ENCODE results near the gene HRH4. TPM values are rescaled to one million over a fixed set of nuclear protein-coding genes. Genes with fewer than 3 reads are reported as not detected.

The HRH4 gene
- total RNA-seq, 2 donors from 2014 or later, result 2.5 TPM; not detected in 1

DNA sequence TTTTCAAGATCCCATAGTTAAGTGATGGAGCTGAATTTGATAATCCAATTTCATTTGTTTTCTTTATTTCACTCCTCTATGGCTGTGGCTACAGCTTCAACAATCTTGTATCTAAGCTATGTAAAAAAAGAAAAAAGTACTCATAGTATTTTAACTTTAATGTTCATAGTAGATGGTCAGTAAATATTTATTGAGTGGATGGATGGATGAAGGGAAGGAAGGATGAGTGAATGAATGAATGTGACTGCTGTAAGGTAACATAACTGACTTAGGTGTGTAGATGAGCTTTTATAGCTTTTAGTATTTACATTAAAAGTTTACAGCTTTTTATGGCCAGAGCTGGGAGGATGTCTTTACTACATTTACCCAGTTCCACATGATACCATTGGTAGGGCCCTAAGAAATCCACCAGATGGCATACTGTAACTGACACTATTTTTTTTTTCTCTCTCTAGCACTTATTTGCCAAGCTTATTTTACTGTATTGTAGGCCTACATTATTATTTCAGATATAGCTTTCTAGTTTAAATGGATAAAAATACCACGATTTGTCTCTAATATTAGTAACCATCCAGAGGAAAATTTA lies 13.4 kb upstream of the HRH4 start:
- DNase-seq (ENCODE audit: low spot score), result no peak
- no peak overlapping the region for H3K4me3 ChIP-seq
- no peaks in the 10 kb centered on the region for H3K27me3 ChIP-seq (replicated peaks; ENCODE audit: insufficient read depth)
- TF ChIP-seq, protein P1, sequence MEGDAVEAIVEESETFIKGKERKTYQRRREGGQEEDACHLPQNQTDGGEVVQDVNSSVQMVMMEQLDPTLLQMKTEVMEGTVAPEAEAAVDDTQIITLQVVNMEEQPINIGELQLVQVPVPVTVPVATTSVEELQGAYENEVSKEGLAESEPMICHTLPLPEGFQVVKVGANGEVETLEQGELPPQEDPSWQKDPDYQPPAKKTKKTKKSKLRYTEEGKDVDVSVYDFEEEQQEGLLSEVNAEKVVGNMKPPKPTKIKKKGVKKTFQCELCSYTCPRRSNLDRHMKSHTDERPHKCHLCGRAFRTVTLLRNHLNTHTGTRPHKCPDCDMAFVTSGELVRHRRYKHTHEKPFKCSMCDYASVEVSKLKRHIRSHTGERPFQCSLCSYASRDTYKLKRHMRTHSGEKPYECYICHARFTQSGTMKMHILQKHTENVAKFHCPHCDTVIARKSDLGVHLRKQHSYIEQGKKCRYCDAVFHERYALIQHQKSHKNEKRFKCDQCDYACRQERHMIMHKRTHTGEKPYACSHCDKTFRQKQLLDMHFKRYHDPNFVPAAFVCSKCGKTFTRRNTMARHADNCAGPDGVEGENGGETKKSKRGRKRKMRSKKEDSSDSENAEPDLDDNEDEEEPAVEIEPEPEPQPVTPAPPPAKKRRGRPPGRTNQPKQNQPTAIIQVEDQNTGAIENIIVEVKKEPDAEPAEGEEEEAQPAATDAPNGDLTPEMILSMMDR (IDR thresholded peaks at IDR 0.05), result no peak
- H3K27ac ChIP-seq, result no peak overlapping the region
- H3K36me3 ChIP-seq, result peaks cover 38% of the 10 kb centered on the region
- no peaks in the 10 kb centered on the region for H3K9me3 ChIP-seq
- ATAC-seq (ENCODE audit: insufficient number of reproducible peaks, low FRiP score, low read depth), result no peak
- no peaks in the 10 kb centered on the region for H3K4me1 ChIP-seq (ENCODE audit: control insufficient read depth in 1 of 2, low read depth in 2 of 2)

- TF ChIP-seq, protein P1 (IDR thresholded peaks at IDR 0.05), result no peak
- Histone ChIP-seq H3K36me3 (peaks cover 35% of the 10 kb centered on the region), H3K9me3 (no peaks in the 10 kb centered on the region)
Measured at GRCh38 chr18:24447961-24448360, 12.5 kb upstream of the HRH4 start.

DNA sequence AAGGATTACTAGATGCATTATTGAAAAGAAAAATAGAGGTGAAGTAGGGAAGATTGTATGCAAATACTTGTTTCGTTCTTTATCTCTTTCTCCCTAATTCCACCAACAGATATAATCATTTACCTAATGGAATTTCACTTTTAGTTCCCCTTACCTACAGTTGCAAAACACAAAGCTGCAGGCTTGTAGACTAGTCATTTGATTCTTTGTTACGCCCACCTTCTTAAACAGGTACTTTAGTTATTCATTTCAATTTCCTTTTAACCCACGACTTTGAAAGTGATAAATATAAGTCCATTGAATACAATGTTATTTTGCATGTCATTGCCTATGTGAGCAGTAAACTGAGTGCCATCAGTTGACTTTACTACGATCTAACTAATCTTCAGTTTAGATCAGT lies 3.9 kb upstream of the HRH4 start:
- Histone ChIP-seq H3K4me1 (ENCODE audit: control insufficient read depth in 1 of 2, low read depth in 2 of 2) (no peaks in the 10 kb centered on the region), H3K27ac (no peak overlapping the region), H3K9me3 (no peaks in the 10 kb centered on the region), H3K4me3 (no peak overlapping the region), H3K36me3 (peaks cover under 1% of the 10 kb centered on the region), H3K27me3 (replicated peaks; ENCODE audit: insufficient read depth) (no peaks in the 10 kb centered on the region)
- DNase-seq (ENCODE audit: low spot score) (no peak), ATAC-seq (ENCODE audit: insufficient number of reproducible peaks, low FRiP score, low read depth) (no peak)
- TF ChIP-seq, protein P1 (IDR thresholded peaks at IDR 0.05), result no peak

More at GRCh38 chr18:24447961-24448360, 12.5 kb upstream of the HRH4 start:
- Histone ChIP-seq H3K4me3 (no peak overlapping the region), H3K27me3 (replicated peaks; ENCODE audit: insufficient read depth) (no peaks in the 10 kb centered on the region), H3K27ac (no peak overlapping the region), H3K4me1 (ENCODE audit: control insufficient read depth in 1 of 2, low read depth in 2 of 2) (no peaks in the 10 kb centered on the region)
- ATAC-seq (ENCODE audit: insufficient number of reproducible peaks, low FRiP score, low read depth) (no peak), DNase-seq (ENCODE audit: low spot score) (no peak)

- ATAC-seq (ENCODE audit: insufficient number of reproducible peaks, low FRiP score, low read depth), result no peak
- no peaks in the 10 kb centered on the region for H3K27me3 ChIP-seq (replicated peaks; ENCODE audit: insufficient read depth)
- no peaks in the 10 kb centered on the region for H3K9me3 ChIP-seq
- H3K36me3 ChIP-seq, result no peaks in the 10 kb centered on the region
- no peak for DNase-seq (ENCODE audit: low spot score)
- no peaks in the 10 kb centered on the region for H3K4me1 ChIP-seq (ENCODE audit: control insufficient read depth in 1 of 2, low read depth in 2 of 2)
- H3K27ac ChIP-seq, result no peak overlapping the region
- H3K4me3 ChIP-seq, result no peak overlapping the region
- TF ChIP-seq, protein P1 (IDR thresholded peaks at IDR 0.05), result no peak
Measured at GRCh38 chr18:24459772-24460171, 665 bp upstream of the HRH4 start.

- Histone ChIP-seq H3K27me3 (replicated peaks; ENCODE audit: insufficient read depth) (no peaks in the 10 kb centered on the region), H3K36me3 (no peaks in the 10 kb centered on the region), H3K4me1 (ENCODE audit: control insufficient read depth in 1 of 2, low read depth in 2 of 2) (no peaks in the 10 kb centered on the region), H3K27ac (no peak overlapping the region), H3K9me3 (no peaks in the 10 kb centered on the region), H3K4me3 (no peak overlapping the region)
- TF ChIP-seq, protein P1 (IDR thresholded peaks at IDR 0.05), result no peak
- no peak for DNase-seq (ENCODE audit: low spot score)
- no peak for ATAC-seq (ENCODE audit: insufficient number of reproducible peaks, low FRiP score, low read depth)
Measured at GRCh38 chr18:24461996-24462395, 1.6 kb downstream of the HRH4 start.
